GM18508 (cell line): ENCODE measurements around the gene ARL10.
"Not testable (repeated sequence)": the region's sequence is repeated elsewhere in the genome, so short reads cannot be mapped to it uniquely, and the experiment has no call there.

Experiments used
- ATAC-seq: cut with Tn5 transposase; IDR thresholded peaks from one replicate; pipeline ENCODE4 v1.9.1; 2021; ENCODE audit warnings: moderate number of reproducible peaks; ENCODE audit not compliant: insufficient read depth, unreplicated experiment

Gene ARL10

GRCh38 chr5:176388003-176388443 lies 22.7 kb downstream of the ARL10 start:
- no peak for ATAC-seq

- ATAC-seq: peak; percentile 83
Observed at GRCh38 chr5:176388444-176389134, 23.3 kb downstream of the ARL10 start, which contains the start of the genes HIGD2A and NOP16. Gene HIGD2A, plus strand, starts transcription at chr5:176388751. Its CDS starts 69 bp downstream, at chr5:176388820. Gene NOP16, minus strand, starts transcription at chr5:176388598. Its CDS starts 59 bp downstream, at chr5:176388539.

- peak; percentile 12 for ATAC-seq
Observed at GRCh38 chr5:176389135-176390123, 24.1 kb downstream of the ARL10 start.

- ATAC-seq: no peak
Observed at GRCh38 chr5:176391479-176391878, 26.2 kb downstream of the ARL10 start.

- ATAC-seq: no peak
Observed at GRCh38 chr5:176391999-176392398, 26.7 kb downstream of the ARL10 start.

GRCh38 chr5:176392526-176392925 lies 27.2 kb downstream of the ARL10 start:
- ATAC-seq: no peak

- no peak for ATAC-seq
Observed at GRCh38 chr5:176394096-176394495, 28.8 kb downstream of the ARL10 start.

GRCh38 chr5:176394881-176395675 lies 29.8 kb downstream of the ARL10 start:
- ATAC-seq: no peak

GRCh38 chr5:176396330-176396729 lies 31.0 kb downstream of the ARL10 start:
- no peak for ATAC-seq

- no peak for ATAC-seq
Observed at GRCh38 chr5:176397736-176398420, 32.6 kb downstream of the ARL10 start.

- ATAC-seq: no peak
Observed at GRCh38 chr5:176400382-176401156, 35.3 kb downstream of the ARL10 start.

- ATAC-seq: no peak
Observed at GRCh38 chr5:176401281-176402205, 36.3 kb downstream of the ARL10 start.

- no peak for ATAC-seq
Observed at GRCh38 chr5:176405656-176406435, 40.6 kb downstream of the ARL10 start.

- ATAC-seq: no peak
Observed at GRCh38 chr5:176406436-176407052, 41.3 kb downstream of the ARL10 start.

GRCh38 chr5:176407456-176408251 lies 42.4 kb downstream of the ARL10 start:
- ATAC-seq: no peak

- not testable (repeated sequence) for ATAC-seq
Observed at GRCh38 chr5:176408252-176408573, 42.9 kb downstream of the ARL10 start.
